Keratinocyte (primary cell): Measurements from ENCODE around the gene ITGB3.
A peak's percentile ranks its signal among the peaks of the same experiment; 100 is the strongest.

Experiments
- EZH2 ChIP-seq: IDR thresholded peaks from one replicate; pipeline ENCODE4 v1.6.1; 2012; ENCODE audit warnings: inconsistent platforms, mild to moderate bottlenecking, low read length, moderate library complexity
- TF ChIP-seq, protein P1 (sequence below), 3 experiments: IDR thresholded peaks in 1 of 3; conservative IDR thresholded peaks in 1 of 3; optimal IDR thresholded peaks in 1 of 3; 2 replicates in 2 of 3; 3 replicates in 1 of 3; pipeline versions ENCODE3 to v1.5.1; 2011; ENCODE audit warnings: low read length in 3 of 3, mild to moderate bottlenecking in 3 of 3, moderate library complexity in 2 of 3, control low read depth in 1 of 3, inconsistent platforms in 1 of 3; ENCODE audit not compliant: insufficient read depth in 2 of 3; ENCODE audit errors: extremely low read depth in 1 of 3

DNA sequence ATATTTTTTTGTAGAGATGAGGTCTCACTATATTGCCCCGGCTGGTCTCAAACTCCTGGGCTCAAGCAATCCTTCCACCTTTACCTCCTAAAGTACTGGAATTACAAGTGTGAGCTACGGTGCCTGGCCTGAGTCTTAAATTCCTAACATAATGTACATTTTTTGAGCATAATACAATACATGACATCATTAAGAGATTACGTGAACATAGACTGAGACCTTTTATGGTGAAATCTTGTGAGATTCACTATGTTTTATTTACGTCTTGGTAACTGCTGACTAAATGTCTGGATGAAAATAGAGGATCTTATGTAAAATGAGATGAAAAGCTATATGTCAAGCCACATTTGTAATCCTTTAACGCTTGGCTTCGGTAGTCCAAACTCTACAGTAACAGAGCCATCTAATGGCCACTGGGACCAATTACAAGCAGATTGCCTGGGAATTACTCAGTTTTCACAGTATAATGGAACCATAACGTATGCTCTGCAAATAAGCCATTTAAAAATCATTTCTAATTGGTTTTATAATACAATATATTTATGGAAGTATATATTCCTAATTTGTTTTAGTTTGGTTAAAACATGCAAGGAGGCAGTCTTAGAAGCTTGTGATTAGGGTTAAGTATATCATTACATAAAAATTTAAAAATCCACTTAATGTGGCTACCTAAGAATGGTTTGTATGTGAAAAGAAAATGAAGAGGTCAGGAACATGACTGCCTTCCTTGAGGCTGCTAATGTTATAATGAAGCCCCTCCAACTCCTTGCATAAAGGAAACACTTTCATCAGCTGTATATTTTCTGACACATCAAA lies 62.0 kb downstream of the ITGB3 start:
- TF ChIP-seq, protein P1, sequence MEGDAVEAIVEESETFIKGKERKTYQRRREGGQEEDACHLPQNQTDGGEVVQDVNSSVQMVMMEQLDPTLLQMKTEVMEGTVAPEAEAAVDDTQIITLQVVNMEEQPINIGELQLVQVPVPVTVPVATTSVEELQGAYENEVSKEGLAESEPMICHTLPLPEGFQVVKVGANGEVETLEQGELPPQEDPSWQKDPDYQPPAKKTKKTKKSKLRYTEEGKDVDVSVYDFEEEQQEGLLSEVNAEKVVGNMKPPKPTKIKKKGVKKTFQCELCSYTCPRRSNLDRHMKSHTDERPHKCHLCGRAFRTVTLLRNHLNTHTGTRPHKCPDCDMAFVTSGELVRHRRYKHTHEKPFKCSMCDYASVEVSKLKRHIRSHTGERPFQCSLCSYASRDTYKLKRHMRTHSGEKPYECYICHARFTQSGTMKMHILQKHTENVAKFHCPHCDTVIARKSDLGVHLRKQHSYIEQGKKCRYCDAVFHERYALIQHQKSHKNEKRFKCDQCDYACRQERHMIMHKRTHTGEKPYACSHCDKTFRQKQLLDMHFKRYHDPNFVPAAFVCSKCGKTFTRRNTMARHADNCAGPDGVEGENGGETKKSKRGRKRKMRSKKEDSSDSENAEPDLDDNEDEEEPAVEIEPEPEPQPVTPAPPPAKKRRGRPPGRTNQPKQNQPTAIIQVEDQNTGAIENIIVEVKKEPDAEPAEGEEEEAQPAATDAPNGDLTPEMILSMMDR (optimal IDR thresholded peaks at IDR 0.05 in 1 of 3, IDR thresholded peaks at IDR 0.05 in 1 of 3, conservative IDR thresholded peaks at IDR 0.05 in 1 of 3; ENCODE audit: extremely low read depth in 1 of 3, insufficient read depth in 2 of 3, low read length in 3 of 3): peak; percentile 45 to 74 (median 69)
- no peak for TF ChIP-seq EZH2
